Purkinje cell (primary cell): ENCODE measurements around the gene CISD3. TPM values are rescaled to one million over a fixed set of nuclear protein-coding genes. Genes with fewer than 3 reads are reported as not detected.

Source experiments
- polyA plus RNA-seq: library from polyadenylated mRNA; unstranded; fragments of >200 nt; fragmentation: Nextera tagmentation; gene quantifications from 2 replicates; pipeline ENCODE4 v1.2.1, GENCODE V29; 2014

CISD3 gene, protein sequence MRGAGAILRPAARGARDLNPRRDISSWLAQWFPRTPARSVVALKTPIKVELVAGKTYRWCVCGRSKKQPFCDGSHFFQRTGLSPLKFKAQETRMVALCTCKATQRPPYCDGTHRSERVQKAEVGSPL
- polyA plus RNA-seq = 6.0 and 8.0 TPM in 2 replicates

DNA sequence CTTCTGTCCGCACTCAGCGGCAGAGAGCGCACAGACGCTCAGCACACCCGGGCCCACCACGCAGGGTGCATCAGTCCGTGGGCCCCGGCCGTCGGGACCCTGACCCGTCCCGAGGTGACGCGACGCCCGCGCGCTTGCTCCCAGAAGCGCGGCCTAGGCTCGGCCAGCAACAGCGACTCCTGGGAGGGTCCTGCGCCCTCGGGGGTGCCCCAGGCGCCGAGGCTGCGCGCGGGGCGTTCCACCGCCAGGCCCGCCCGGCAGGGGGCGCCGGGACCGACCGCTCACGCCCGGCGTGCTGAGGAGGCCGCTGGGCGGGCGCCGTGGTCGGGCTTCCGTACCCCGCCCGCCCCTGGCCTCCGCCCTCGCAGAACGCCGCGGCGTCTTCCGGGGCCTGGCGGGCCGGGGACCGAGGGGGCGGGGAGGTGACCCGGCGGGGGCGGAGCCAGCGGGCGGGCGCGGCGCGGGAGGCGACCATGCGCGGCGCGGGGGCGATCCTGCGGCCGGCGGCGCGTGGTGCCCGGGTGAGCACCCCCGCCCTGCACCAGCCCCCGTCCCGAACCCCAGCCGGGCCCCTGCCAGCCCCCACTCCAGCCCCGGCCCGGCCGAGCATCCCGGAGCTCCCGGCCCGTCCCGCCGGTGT, at the start of gene CISD3:
TSS of gene CISD3 (plus strand) at position 456 of the 640 bp plus-strand sequence. CDS start at position 474, 18 bp downstream.

DNA sequence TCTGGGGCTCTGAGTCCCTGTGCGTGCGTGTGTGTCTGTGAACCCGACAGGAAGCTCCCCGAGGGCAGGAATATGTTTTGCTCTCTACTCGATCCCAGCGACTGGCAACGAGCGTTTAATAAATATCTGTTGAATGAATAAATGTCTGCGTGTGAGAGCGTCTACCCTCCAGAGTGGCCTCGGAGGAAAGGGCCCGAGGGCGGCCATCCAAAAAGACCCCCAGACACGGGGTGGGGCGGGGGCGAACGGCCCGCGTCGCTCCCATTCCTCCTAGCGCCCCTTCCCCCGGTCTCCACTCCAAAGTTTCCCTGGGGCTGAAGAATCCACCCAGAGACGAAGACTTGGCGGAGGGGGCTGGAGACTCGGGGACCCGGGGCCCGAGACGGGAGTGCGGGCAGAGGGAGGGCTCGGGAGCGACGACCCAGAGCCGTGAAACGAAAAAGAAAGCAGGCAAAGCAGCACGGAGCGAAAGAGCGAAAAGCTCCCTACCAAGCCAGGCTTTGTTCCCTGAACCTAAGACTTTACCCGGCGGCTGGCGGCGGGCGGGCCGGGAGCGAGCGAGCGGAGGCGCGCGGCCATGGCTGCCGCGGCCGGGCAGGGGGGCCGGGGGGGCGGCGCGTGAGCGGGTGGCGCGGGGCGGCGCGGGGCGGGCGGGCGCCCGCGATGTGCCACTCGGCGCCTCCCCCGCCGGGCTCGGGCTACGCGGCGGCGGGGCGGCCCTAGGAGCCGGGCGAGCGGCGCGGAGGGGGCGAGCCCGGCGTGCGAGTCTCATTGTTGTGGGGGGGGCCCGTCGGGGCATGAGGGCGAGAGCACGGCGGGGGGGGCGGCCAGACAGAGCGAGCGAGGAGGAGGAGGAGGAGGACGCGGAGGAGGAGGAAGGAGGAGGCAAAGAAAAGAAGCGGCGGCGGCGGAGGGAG, 25.3 kb upstream of the CISD3 start, which contains the start of gene MLLT6:
TSS of gene MLLT6 (plus strand) at position 668 of the 917 bp plus-strand sequence. CDS start 360 bp downstream, outside the sequence.

DNA sequence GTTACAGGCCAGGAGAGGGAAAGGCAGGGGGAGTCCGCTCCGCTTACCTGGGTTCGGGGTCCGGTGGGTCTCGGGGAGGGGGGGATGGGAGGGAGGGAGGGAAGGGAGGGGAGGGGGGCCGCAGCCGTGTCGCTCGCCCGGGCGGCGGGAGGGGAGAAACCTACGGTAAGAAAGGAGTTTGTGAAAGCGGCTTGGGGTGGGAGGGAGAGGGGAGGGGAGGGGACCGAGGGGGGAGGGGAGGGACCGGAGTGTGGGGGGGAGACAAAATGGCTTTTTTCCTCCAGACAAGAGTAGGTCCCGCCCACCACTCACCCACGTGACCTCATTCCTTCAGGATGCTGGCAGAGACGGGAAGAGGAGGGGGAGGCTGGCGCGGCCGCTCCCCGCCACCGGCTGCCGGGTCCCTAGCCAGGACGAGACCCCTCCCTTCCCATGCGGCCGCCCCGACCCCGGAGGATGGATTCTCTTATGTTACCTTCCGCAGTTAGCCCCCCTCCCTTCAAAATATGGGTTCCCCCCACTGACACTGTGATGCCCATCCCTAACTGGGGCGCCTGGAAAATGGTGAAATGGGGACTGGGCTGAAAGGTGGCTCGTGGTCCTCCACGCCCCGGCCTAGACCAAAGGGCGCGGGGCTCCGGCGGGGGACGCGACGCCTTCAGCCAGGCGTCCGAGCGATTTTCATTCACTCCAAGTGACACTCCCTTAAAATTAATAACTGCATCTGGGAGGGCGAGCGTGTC, 18.2 kb downstream of the CISD3 start, which contains the start of gene PCGF2:
TSS of gene PCGF2 (minus strand) at position 188 of the 743 bp plus-strand sequence. CDS start 7,934 bp downstream, outside the sequence.

DNA sequence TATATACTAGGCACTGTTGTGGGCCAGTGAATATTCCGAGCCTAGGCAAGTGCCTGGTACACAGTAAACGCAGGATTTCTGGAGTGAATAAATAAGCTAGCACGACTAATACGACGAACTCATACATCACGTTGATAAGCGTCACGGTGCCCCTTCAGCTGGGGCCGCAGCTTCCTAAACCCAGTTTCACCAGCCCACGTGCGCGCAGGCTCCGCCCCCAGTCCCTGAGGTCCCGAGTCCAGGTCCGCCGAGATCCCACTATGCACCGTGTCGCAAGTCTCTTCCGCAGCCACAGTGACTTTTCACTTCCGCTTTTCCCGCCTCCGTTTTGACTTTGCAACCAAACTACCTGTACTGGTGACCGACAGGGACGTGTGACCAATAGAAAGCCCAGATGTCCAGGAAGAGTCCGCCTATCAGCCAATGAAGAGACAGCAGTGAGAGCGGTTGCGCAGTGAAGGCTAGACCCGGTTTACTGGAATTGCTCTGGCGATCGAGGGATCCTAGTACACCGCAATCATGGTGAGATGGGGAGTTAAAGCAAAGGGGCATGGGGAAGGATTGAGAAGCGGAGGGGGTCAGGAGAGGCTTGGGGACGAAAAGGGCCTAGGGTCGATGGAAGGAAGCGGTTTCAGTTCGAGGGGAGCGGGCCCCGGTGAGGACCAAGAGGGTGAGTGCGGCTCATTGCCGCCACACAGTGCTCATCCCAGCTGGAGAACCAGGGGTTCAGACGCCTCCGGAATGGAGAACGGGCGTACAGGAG, 22.3 kb downstream of the CISD3 start, which contains the start of gene PSMB3:
TSS of gene PSMB3 (plus strand) at position 434 of the 763 bp plus-strand sequence. CDS start at position 520, 86 bp downstream.

Other genes starting within 250 kb of the CISD3 start
- 0.88 and 2.2 TPM in 2 replicates for gene SRCIN1, start 124.4 kb upstream of the CISD3 start, polyA plus RNA-seq
- 0.60 and 1.2 TPM in 2 replicates for gene EPOP, start 55.4 kb upstream of the CISD3 start, polyA plus RNA-seq
- 0.46 and 2.3 TPM in 2 replicates for gene MLLT6, start 25.1 kb upstream of the CISD3 start, polyA plus RNA-seq
- 1.1 and 11.2 TPM in 2 replicates for gene PCGF2, start 18.0 kb downstream of the CISD3 start, polyA plus RNA-seq
- 657 and 801 TPM in 2 replicates for gene PSMB3, start 22.4 kb downstream of the CISD3 start, polyA plus RNA-seq
- gene PIP4K2B, start 69.2 kb downstream of the CISD3 start, polyA plus RNA-seq = 4.6 and 7.9 TPM in 2 replicates
- 5.0 and 23.1 TPM in 2 replicates for gene CWC25, start 95.0 kb downstream of the CISD3 start, polyA plus RNA-seq
- gene RPL23, start 123.4 kb downstream of the CISD3 start, polyA plus RNA-seq = 794 and 943 TPM in 2 replicates
- 15.3 and 23.2 TPM in 2 replicates for gene LASP1, start 139.7 kb downstream of the CISD3 start, polyA plus RNA-seq
- not detected in 2 replicates for gene FBXO47, start 237.1 kb downstream of the CISD3 start, polyA plus RNA-seq